SIG-M5 treated with dmso at 0.1 percent for 504 hours (cell line): ENCODE measurements around the gene P2RY2.

Source experiments
- DNase-seq: peaks from one replicate; lab custom pipeline; 2025; ENCODE audit not compliant: unreplicated experiment; lab: John Stamatoyannopoulos, UW

P2RY2 gene

DNA sequence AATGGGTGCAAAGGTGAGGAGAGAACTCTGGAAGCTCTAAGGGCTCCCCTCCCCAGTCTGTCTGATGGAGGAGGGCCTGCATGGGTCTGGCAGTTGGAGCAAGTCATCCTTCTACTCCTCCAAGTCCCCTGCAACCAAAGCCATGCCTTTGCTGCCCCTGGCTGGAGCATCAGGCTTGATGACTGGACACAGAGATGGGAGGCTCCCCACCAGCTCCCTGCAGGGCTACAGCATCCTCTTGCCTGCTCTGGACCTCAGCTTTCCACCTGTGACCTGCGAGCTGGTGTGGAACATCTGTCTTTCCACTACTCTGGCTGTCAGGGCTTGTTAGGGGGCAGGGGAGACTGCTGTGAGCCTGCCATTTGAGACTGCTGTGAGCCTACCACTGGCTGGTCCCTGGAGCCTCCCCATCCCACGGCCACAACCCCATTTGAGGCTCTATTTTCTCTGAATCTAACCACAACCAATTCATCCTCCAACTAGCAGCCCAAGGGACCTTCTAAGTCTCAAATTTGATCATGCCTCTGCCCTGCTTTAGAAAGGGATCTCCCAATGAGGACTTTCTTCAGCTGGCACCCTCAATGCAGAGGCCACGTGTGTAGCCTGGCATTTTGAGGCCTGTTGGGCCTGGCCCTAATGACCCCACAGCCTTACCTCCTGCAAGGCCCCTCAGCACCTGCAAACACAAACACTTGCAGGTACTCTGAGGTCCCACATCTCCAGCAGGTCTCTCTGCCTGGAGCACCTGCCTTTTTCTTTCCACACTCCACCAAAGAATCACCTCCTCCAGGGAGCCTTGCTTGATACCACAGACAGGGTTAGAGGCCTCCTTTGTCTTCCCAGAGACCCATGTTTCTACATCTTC lies 63.9 kb downstream of the P2RY2 start:
- DNase-seq, result no peak

DNA sequence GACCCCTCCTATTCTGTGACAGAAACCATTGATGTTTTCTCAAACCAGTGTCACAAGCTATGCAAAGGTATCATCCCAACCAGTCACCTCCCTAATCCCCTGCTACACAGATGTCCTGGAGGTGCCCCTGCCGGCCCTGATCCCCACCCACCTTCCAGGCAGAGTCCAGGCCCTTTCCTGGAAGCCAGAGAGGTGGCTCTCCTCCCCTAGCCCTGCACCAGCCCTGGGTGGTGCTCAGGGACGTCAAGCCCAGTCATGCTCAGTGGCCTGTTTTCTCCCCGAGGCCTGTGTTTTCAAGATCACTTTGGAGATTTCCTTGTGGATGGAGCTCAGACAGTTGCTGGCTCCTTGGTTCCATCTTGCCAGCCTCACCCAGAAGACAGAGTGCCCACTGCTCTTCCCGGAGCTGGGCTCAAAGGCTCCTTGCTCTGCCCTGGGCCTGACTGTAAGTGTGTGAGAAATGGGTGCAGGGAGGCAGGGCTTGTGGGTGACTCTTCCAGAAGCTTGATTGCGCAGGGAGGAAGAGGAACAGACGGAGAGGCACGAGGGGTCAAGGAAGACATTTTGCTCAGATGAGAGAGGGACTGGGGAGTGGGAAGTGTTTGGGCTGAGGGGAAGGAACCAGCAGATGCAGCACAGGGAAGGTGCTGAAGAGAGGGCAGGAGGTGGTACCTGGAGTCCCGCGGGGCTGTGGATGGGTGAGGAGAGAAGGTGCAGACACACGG lies 65.4 kb downstream of the P2RY2 start:
- no peak for DNase-seq

DNA sequence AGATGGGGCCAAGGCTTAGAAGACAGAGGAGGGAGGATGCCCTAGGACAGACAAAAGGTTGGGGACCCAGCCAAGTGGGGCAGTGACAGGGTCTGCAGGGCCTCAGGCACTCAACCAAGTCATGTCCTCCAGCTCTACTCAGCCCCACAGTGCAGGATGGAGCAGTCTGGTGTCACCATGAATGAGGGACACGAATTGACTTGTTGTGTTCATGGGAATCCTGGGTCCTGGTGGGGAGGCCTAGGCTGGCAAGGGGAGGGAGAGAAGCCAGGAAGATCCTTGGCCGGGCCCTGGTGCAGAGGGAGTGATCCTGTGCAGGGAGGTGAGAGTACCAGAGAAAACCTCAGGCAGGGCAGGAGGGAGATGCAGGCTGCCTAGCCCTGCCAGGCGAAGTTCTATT lies 66.0 kb downstream of the P2RY2 start:
- DNase-seq, result no peak

DNA sequence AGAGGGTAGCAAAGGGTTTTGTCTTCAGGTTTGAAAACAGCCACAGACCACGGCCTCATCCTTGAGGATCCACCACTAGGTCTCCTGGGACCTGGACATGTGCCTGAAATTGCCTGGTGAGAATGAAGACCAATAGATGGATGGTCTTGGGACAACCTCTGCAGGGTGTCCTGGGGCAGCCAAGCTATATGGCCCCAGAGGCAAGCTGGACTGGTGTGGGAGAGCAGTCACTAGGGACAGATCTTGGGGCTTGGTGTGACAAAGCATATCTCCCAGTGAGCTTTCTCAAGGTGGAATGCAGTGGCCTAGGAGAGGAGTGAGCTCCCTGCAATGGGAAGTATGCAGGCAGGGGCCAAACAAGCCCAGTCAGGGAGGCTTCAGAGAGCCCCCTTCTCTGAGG lies 67.6 kb downstream of the P2RY2 start:
- DNase-seq, result no peak
